ENCODE data around the gene MAGEB4. TPM values are rescaled to one million over a fixed set of nuclear protein-coding genes. Genes with fewer than 3 reads are reported as not detected.
"Not testable (repeated sequence)": the region's sequence is repeated elsewhere in the genome, so short reads cannot be mapped to it uniquely, and the experiment has no call there.

MAGEB4 gene, protein sequence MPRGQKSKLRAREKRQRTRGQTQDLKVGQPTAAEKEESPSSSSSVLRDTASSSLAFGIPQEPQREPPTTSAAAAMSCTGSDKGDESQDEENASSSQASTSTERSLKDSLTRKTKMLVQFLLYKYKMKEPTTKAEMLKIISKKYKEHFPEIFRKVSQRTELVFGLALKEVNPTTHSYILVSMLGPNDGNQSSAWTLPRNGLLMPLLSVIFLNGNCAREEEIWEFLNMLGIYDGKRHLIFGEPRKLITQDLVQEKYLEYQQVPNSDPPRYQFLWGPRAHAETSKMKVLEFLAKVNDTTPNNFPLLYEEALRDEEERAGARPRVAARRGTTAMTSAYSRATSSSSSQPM
- not detected in 2 replicates for total RNA-seq

DNA sequence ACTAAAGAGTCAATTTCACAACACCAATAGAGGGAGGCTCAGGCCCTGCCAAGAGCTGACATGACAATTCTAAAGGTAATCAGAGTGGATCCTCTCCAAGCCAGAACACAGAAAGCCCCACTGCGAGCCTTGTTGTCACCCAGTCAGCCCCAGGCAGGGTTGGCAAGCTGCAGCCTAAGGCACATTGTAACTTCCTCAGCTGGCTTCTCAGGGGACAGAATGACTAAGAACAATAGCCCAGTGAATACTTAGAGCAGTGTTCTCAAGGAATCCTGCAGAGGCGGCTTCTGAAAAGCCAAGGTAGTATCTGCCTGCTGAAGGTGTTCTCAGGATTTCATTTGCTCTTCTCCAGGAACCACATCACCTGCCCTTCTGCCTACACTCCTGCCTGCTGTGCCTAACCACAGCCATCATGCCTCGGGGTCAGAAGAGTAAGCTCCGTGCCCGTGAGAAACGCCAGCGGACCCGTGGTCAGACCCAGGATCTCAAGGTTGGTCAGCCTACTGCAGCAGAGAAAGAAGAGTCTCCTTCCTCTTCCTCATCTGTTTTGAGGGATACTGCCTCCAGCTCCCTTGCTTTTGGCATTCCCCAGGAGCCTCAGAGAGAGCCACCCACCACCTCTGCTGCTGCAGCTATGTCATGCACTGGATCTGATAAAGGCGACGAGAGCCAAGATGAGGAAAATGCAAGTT lies at the start of gene MAGEB4:
MAGEB4 (plus strand) TSS at position 277 of the 692 bp plus-strand sequence; CDS start at position 413, 136 bp downstream.
- no peak for DNase-seq

DNA sequence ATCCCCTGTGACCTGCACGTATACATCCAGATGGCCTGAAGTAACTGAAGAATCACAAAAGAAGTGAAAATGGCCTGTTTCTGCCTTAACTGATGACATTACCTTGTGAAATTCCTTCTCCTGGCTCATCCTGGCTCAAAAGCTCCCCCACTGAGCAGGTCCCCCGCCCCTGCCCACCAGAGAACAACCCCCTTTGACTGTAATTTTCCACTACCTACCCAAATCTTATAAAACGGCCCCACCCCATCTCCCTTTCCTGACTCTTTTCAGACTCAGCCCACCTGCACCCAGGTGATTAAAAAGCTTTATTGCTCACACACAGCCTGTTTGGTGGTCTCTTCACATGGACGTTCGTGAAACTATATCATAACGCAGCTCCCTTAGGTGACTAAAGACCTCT lies 47.9 kb upstream of the MAGEB4 start:
- DNase-seq: not testable (repeated sequence)

DNA sequence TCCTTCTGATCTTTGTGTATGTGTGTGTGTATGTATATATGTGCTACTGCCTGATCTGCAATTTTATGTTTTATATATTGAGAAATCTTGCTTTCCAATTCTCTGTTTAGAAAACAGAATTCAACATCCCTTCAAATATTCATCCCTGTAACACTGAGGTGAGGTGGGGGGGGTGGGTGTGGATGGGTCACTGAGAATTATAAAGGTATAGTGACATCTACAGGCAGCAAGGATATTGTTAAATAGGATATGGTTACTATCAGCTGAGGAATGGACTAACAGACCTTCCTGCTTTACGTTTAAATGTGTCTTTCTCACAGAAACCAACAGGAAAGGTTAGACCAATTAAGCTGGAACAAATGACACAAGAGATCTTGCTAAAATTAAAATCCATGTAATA lies 45.5 kb upstream of the MAGEB4 start:
- peak; percentile 6 for DNase-seq

DNA sequence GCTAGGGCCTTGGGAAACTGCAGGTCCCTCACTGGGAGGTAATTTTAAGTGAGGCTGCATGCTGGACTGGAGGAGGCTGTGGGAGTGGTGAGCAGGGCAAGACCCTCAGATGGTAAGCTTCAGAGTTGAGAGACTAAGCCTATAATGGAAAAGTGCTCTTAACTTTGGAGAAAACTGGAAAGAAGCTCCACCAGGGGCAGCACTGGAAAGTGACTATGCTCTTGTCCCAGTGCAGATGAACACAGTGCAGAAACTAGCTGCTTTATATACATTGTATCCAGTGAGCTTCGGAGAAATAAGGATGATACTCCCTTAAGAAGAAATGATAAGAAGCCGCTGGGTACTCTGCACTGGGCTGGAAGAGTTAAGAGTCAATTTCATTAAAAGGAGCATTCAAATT lies 29.6 kb upstream of the MAGEB4 start:
- no peak for DNase-seq

DNA sequence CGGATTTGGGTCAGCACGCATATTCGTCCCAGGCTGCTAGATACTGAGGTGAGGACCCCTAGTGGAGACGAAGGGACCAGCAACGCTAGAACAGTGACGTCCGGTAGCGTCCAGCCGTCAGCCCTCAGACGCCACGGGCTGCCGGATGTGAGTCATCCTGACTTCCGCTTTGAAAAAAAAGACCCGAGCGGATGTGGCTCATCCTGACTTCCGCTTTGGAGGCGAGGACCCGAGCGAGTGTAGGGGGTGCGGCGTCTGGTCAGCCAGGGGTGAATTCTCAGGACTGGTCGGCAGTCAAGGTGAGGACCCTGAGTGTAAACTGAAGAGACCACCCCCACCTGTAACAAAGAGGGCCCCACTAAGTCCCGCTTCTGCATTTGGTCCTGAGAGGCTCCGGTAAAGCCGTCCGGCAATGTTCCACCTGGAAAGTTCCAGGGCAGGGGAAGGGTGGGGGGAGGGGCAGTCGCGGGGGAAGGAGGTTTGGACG lies 26.4 kb upstream of the MAGEB4 start, which contains the start of gene MAGEB2:
MAGEB2 (plus strand) TSS at position 207 of the 487 bp plus-strand sequence. CDS start 3,018 bp downstream, outside the sequence.
- no peak for DNase-seq

DNA sequence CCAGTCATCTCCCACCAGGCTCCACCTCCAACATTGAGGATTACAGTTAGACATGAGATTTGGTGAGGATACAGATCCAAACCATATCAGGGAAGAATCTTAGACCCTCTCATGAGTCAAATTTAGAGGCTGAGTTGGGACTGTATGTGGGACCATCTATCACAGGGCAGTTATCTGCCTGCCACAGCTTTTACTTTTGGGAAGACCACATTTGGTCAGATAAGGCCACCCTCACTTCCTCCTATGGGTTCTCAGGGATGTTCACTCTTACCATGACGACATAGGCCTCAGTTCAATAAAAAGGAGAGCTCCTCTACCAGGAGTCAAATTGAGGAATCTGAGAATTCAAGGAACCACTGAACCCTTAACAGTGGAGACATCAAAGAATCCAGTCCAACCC lies 24.3 kb upstream of the MAGEB4 start:
- no peak for DNase-seq

DNA sequence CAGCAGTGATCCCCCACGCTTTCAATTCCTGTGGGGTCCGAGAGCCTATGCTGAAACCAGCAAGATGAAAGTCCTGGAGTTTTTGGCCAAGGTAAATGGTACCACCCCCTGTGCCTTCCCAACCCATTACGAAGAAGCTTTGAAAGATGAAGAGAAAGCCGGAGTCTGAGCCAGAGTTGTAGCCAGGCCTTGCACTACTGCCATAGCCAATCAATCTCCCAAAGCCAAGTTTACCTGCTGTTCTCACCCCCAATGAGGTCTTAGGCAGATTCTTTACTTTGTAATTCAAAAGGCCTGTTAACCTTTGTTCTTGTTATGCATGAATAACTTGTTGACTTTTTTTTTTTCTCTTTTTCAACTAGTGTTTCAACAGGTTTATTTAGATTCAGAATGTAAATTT lies 22.4 kb upstream of the MAGEB4 start:
- DNase-seq: no peak

DNA sequence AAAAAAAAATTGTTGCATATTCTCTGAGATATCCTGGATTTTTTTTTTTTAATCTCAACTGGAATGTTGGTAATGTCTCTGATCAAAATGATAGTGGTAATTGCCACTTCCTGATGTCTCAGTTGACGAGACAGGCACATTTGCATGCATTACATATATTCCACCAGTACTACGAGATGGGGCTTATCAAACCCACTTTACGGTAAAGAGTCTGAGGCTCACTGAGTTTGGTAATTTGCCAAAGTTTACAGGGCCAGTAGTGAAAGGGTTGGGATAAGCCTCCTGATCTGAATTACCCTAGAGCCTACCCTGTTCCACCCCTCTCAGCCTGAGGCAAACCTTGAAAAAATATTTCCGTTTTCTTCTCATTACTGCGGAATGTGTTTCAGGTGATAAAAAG lies 21.1 kb upstream of the MAGEB4 start:
- DNase-seq: no peak

DNA sequence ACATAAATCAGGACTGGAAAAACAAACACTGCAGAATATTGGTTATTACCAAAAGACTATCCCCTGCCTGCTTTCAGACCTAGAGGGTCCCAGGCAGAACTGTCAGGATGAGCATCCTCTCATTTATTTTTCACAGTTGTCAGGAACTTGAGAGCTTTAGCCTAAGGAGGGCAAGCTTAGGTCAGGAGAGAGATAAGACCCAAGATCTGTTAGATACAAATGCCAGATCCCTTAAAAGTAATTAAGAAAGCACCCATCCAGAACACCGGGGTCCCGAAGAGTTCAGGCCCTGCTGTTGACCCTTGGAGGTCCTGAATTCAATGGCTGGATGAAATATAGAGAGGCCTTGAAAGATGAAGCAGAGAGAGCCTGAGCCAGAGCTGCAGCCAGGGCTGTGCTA lies 17.3 kb upstream of the MAGEB4 start:
- DNase-seq: no peak

DNA sequence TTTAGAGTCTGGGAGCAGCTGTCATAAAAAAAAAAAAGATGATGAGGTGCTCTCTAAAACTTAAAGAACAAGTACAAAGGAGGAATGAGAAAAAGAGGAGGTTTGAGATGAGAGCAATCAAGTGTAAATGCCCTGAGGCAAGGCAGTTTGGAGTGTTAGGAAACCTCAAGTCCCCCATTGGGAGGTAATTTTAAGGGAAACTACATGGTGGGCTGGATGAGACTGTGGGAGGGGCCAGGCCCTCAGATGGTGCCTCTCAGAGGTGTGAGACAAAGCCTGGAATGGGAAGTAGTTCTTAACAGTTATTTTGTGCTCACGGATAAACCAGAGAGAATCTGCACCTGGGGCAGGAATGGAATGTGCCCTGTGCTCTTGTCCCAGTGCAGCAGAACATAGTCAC lies 13.3 kb upstream of the MAGEB4 start:
- DNase-seq: no peak

DNA sequence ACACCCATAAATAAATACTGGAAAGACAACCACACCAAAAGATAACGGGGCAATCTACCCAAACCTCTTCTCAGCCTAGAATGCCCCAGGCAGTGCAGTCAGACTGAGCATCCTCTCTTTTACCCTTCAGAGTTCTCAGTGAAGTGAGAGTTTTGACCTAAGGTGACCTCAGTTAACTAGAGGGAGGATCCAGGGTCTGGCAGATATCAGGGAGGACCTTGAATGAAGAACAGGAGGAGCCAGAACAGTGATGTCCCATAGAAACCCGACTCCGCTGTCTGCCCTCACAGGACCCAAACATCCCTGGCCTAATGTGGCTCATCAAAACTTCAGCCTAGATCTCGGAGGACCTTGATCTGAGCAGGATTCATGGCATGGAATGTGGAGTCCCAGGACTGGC lies 11.4 kb upstream of the MAGEB4 start, which contains the start of gene MAGEB3:
MAGEB3 (plus strand) TSS at position 263 of the 400 bp plus-strand sequence. CDS start 5,268 bp downstream, outside the sequence.
- no peak for DNase-seq

DNA sequence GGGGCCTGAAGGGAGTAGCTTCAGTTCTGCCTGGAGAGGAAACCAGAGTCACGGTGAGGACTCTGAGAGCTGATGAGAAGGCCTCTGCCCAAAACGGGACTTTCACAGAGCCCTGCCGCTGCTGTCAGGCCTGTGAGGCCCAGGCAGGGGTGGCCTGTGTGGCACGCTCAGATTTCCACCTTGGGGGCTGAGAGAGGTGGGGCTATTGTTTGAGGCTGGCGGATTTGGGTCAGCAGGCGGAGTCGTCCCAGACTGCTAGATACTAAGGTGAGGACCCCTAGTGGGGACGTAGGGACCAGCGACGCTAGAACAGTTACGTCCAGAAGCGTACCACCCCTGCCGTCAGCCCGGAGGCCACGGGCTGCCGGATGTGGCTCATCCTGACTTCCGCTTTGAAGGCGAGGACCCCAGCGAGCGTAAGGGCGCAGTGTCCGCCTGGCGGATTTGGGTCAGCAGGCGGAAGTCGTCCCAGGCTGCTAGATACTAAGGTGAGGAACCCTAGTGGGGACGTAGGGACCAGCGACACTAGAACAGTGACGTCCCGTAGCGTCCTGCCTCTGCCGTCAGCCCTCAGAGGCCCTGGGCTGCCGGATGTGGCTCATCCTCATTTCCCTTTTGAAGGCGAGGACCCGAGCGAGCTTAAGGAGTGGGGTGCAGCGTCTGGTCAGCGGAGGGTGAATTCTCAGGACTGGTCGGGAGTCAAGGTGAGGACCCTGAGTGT lies 5.1 kb downstream of the MAGEB4 start, which contains the start of gene MAGEB1:
MAGEB1 (plus strand) TSS at position 378 of the 721 bp plus-strand sequence. CDS start 3,348 bp downstream, outside the sequence.
- no peak for DNase-seq

DNA sequence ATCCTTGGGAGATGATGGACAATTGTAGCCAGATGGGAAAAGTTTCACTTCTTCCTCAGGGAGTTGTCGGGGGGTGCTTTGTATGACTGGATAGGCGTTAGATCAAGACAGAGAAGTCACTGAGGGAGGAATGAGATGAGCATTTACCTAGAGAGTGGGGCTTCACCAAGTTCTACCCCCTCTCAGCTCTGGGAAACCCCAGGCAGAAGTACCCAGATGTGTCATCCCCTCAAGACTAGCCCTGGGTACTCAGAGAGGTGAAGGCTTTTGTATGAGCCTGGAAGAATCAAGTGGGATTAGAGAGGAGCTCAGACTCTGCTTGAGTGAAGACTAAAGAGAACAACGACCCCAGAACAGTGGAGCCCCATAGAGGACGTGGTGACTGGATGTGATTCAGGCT lies 7.1 kb downstream of the MAGEB4 start:
- no peak for DNase-seq

DNA sequence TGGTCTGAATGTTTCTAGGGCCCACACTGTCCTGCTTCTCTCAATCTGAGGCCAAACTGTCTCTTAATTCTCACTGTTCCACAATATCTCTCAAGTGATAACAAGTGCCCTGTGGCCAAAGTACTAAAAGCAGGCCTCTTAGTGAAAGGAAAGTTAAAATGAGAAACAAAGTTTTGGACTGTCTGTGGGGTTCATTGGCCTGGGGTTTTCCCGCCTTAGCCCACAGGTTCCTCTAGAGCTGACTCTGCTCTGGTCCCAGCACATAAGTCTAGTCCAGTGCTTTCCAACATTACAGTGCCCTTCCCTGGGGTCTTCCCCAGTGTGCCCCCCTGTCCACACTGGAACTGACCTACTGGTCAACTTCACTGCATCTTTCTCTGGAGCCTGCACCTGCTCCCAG lies 11.5 kb downstream of the MAGEB4 start:
- DNase-seq: no peak

DNA sequence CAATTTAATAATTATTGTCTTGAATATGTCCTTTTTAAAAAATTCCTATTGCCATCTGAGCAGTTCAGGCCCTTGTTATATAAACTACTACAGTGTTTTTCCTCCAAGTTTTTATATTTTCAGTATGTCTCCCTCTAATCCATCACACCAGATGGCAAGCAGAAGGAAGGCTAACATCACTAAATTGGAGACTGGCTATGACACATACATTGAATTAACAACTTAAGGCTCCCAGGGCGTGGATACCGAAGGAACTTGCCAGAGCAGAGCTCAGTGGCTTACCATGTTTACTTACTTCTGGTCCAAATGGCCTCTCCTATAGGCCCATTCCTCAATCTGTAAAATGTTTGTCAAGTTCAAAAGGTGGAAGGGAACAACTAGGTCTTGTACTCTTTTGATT lies 18.1 kb downstream of the MAGEB4 start:
- DNase-seq: no peak

DNA sequence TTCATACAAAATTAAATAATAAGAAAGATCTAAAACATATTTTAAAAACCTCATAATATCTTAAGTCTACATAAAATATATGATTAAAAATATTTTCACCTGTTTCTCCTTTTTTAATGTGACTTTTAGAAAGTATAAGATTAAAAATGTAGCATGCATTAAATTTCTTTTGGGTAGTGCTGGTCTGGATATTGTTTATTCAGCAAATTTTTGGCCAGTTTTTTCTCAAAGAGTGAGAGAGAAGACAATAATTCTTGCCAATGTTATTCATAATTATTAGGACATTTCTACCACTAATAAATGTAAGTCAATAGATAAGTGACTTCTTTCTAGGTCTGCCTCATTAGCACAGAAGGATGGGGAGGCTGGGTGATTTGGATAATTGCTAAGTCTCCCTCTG lies 19.2 kb downstream of the MAGEB4 start:
- no peak for DNase-seq

DNA sequence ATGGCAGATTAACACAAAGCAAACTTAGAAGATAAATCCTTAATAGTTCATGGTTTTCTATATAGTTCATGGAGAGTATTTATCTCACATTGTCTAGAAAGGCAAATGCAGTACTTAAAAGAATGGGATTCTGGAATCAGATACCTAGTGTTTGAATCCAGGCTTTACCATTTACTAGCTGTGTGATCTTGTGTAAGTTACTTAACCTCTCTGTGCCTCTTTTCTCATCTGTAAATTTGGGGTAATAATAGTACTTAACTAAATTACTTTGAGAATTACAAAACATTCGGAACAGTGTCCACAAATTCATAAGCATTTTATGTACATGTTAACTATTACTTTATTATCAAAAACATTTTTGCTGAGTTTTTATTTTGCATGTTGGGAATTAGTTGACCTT lies 21.0 kb downstream of the MAGEB4 start:
- DNase-seq: no peak

DNA sequence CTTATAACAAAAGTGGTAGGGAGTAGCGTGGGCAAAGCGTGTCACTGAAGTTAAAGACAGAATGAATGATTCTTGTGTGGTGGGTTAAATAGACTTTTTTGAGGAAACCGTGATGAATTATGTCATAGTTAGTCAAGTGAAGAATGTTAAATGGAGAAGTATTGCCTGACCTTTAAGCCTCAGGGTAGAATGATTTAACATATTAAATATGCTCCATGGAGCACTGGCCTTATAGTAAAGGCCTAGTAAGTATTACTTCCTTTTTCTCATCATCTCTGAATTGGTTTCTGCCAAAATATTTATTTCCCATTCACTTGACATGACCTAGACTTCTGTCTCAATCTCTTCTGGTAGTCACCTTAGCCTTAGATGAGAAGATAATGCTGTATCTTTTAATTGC lies 28.8 kb downstream of the MAGEB4 start:
- no peak for DNase-seq

DNA sequence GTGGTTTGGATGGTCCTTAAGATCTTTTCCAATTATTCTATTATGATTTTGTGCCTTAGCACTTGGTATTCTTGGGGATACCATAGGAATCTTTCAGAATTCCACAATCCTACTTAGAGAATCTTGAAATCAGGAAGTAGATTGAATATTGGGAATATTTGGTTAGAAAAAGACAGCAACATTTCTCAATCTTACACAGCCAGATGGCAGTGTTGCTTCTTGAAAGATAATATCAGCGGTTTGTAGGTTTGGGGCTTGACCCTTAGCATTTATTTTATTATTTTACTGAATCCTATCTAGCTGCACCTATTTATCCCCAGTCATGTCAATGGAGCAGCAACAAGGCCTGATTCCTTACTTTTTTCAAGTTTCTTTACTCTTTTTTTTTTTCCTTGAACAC lies 33.7 kb downstream of the MAGEB4 start:
- peak; percentile 29 for DNase-seq

DNA sequence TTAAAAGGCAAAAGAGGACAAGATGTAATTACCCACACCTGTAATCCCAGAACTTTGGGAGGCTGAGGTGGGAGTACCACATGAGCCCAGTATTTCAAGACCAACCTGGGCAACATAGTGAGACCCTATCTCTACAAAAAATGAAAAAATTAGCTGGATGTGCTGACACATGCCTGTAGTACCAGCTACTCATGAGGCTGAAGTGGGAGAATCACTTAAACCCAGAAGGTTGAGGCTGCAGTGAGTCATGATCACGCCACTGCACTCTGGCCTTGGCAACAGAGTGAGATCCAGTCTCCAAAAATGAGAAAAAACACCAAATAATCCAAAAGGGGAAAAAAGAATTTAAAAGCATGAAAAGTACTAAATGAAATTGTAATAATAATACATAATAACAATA lies 36.6 kb downstream of the MAGEB4 start:
- no peak for DNase-seq

DNA sequence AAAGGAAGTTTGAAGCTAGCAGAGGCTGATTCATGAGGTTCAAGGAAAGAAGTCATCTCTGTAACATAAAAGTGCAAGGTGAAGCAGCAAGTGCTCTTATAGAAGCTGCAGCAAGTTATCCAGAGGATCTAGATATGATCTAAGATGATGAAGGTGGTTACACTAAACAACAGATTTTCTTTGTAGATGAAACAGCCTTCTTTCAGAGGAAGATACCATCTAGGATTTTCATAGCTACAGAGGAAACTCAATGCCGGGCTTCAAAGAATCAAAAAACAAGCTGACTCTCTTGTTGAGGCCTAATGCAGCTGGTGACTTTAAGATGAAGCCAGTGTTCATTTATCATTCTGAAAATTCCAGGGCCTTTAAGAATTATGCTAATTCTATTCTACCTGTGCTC lies 38.6 kb downstream of the MAGEB4 start:
- DNase-seq: no peak

DNA sequence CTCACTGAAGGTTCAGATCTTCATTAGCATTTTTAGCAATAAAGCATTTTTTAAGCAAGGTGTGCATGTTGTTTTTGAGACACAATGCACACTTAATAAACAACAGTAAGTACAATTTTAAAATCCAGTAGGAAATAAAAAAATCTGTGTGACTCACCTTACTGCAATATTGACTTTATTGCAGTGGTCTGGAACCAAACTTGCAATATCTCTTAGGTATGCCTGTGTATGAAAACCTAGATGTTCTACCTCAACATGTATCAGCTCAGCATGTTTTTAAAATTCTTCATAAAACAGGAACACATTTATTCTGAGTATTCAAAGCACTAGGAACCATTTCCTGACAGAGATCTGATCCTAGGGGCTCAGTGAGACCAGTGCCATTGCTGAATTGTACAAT lies 40.7 kb downstream of the MAGEB4 start:
- DNase-seq: no peak

Measured in dermis blood vessel endothelial cell (primary cell).